ENCODE measurements around the gene CCL2. TPM values are rescaled to one million over a fixed set of nuclear protein-coding genes. Genes with fewer than 3 reads are reported as not detected.

Gene CCL2
- total RNA-seq, 5 donors from 2014 or later (not counting 1 experiment from before 2014, with no cell fraction given): 0.38 to 0.76 (median 0.60) TPM; not detected in 2

GRCh38 chr17:34235389-34236028 lies 19.6 kb upstream of the CCL2 start:
- Mint-ChIP-seq H3K4me1 (peaks cover 0 to 4% (median 0%) of the 10 kb centered on the region in 3 donors), H3K4me3 (no peak overlapping the region), H3K27me3 (peaks cover 16 to 30% of the 10 kb centered on the region in 2 donors), H3K9me3 (peaks cover 0 to 4% (median 0%) of the 10 kb centered on the region in 3 donors), H3K27ac (no peak overlapping the region), H3K36me3 (no peaks in the 10 kb centered on the region)
- Histone ChIP-seq H3K4me1 (ENCODE audit: control insufficient read depth in 1 of 2, extremely low read depth in 1 of 2, insufficient read depth in 2 of 2, low read length in 2 of 2) (no peaks in the 10 kb centered on the region), H3K4me3 (ENCODE audit: control insufficient read depth in 1 of 2, extremely low read depth in 1 of 2, low read length in 1 of 2) (no peak overlapping the region), H3K9me3 (no peaks in the 10 kb centered on the region), H3K27me3 (replicated peaks in 1 of 2; ENCODE audit: control insufficient read depth in 2 of 2, extremely low read depth in 1 of 2, insufficient read depth in 2 of 2, low read length in 1 of 2) (peaks cover 0 to 18% of the 10 kb centered on the region in 2 experiments), H3K27ac (ENCODE audit: low read length) (no peak overlapping the region), H3K36me3 (ENCODE audit: control insufficient read depth in 2 of 2, extremely low read depth in 1 of 2, insufficient read depth in 1 of 2, low read length in 1 of 2) (no peaks in the 10 kb centered on the region)
- ATAC-seq (replicated peaks in 1 of 4): no peak
- CTCF ChIA-PET: no interaction called here
- DNase-seq: no peak
- 100% methylated on average over 3 of the region's 6 CpGs for WGBS (ENCODE audit: insufficient coverage)
- POLR2A ChIA-PET: no interaction called here

DNA sequence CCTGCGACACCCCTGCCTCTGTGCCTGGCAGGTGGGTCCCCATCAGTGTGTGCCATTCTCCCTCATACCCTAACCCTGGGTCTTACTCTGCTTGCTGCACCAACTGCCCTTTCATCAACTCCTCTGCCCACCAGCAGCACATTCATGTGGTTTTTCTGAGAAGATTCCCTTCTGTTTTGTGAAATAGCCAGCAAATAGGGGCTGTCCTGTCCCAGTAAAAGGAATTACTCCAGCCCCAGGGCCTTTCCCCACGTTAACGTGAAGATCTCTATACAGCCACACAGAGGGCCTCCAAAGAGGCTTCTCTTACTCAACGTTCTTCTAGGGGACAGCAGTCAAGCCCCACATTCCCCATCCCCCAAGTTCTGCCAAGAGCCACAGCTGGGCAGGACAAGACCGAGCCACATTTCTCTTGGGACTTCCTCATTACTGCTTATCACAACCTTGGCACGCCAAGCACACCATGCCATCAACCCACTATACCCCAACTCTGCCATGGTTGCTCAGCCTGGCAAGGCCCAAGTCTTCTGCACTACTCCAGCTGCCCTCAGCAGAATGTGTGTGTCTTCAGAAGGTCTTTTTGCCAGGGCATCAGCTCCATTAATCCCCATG lies 18.7 kb upstream of the CCL2 start:
- CTCF ChIA-PET: no interaction called here
- POLR2A ChIA-PET: no interaction called here
- peaks cover 0 to 4% (median 0%) of the 10 kb centered on the region in 3 donors for H3K4me1 Mint-ChIP-seq
- Histone ChIP-seq H3K27me3 (replicated peaks in 1 of 2; ENCODE audit: control insufficient read depth in 2 of 2, extremely low read depth in 1 of 2, insufficient read depth in 2 of 2, low read length in 1 of 2) (peaks cover 0 to 18% of the 10 kb centered on the region in 2 experiments), H3K9me3 (no peaks in the 10 kb centered on the region), H3K4me3 (ENCODE audit: control insufficient read depth in 1 of 2, extremely low read depth in 1 of 2, low read length in 1 of 2) (no peak overlapping the region), H3K4me1 (ENCODE audit: control insufficient read depth in 1 of 2, extremely low read depth in 1 of 2, insufficient read depth in 2 of 2, low read length in 2 of 2) (no peaks in the 10 kb centered on the region), H3K36me3 (ENCODE audit: control insufficient read depth in 2 of 2, extremely low read depth in 1 of 2, insufficient read depth in 1 of 2, low read length in 1 of 2) (no peaks in the 10 kb centered on the region), H3K27ac (ENCODE audit: low read length) (no peak overlapping the region)
- H3K27ac Mint-ChIP-seq: no peak overlapping the region
- no peak for ATAC-seq (replicated peaks in 1 of 4)
- peaks cover 9 to 22% of the 10 kb centered on the region in 2 donors for H3K27me3 Mint-ChIP-seq
- no peak overlapping the region for H3K4me3 Mint-ChIP-seq
- no peaks in the 10 kb centered on the region for H3K36me3 Mint-ChIP-seq
- no peaks in the 10 kb centered on the region for H3K9me3 Mint-ChIP-seq
- 52% methylated on average over 5 of the region's 6 CpGs for WGBS (ENCODE audit: insufficient coverage)
- DNase-seq: no peak

- no peak overlapping the region for H3K4me3 ChIP-seq (ENCODE audit: control insufficient read depth in 1 of 2, extremely low read depth in 1 of 2, low read length in 1 of 2)
- Mint-ChIP-seq H3K36me3 (no peaks in the 10 kb centered on the region), H3K9me3 (no peaks in the 10 kb centered on the region), H3K4me3 (no peak overlapping the region), H3K27me3 (peaks cover 11 to 23% of the 10 kb centered on the region in 2 donors), H3K27ac (no peak overlapping the region), H3K4me1 (peaks cover 0 to 4% (median 0%) of the 10 kb centered on the region in 3 donors)
- no peaks in the 10 kb centered on the region for H3K36me3 ChIP-seq (ENCODE audit: control insufficient read depth in 2 of 2, extremely low read depth in 1 of 2, insufficient read depth in 1 of 2, low read length in 1 of 2)
- no peak overlapping the region for H3K27ac ChIP-seq (ENCODE audit: low read length)
- 100% methylated on average over 2 of the region's 3 CpGs for WGBS (ENCODE audit: insufficient coverage)
- H3K27me3 ChIP-seq (replicated peaks in 1 of 2; ENCODE audit: control insufficient read depth in 2 of 2, extremely low read depth in 1 of 2, insufficient read depth in 2 of 2, low read length in 1 of 2): peaks cover 0 to 18% of the 10 kb centered on the region in 2 experiments
- no peak for DNase-seq
- ATAC-seq (replicated peaks in 1 of 4): no peak
- no peaks in the 10 kb centered on the region for H3K9me3 ChIP-seq
- ChIA-PET POLR2A (no interaction called here), CTCF (interaction anchor here in 1 of 2 donors (0.8 kb wide), 1 partner anchor 66 kb away, joined by 3 read pairs; no protein-coding TSS in a partner anchor)
- H3K4me1 ChIP-seq (ENCODE audit: control insufficient read depth in 1 of 2, extremely low read depth in 1 of 2, insufficient read depth in 2 of 2, low read length in 2 of 2): no peaks in the 10 kb centered on the region
Observed at GRCh38 chr17:34237458-34237857, 17.6 kb upstream of the CCL2 start.

DNA sequence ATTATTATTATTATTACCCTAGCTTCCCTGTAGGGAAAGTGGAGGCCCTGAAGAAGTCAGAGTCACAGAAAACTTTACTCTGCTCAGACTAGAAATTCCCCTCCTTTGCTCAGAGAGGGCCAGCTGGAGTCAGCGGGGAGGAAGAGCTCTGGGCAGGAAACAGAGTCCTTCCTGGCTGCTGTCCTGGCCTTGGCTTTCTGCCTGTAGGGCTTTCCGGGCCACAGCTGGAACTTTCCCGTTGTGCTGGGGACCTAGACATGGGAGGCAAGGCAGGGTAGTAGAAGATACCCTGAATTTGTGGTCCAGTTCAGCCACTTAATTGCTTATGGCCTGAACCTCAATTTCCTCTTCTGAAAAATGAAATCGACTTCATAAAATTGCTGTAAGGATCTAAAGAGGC lies 14.0 kb upstream of the CCL2 start:
- no CpG with 5 or more reads among the region's 4 CpGs for WGBS (ENCODE audit: insufficient coverage)
- Histone ChIP-seq H3K4me3 (ENCODE audit: control insufficient read depth in 1 of 2, extremely low read depth in 1 of 2, low read length in 1 of 2) (no peak overlapping the region), H3K27me3 (replicated peaks in 1 of 2; ENCODE audit: control insufficient read depth in 2 of 2, extremely low read depth in 1 of 2, insufficient read depth in 2 of 2, low read length in 1 of 2) (peaks cover 0 to 14% of the 10 kb centered on the region in 2 experiments), H3K27ac (ENCODE audit: low read length) (no peak overlapping the region), H3K4me1 (ENCODE audit: control insufficient read depth in 1 of 2, extremely low read depth in 1 of 2, insufficient read depth in 2 of 2, low read length in 2 of 2) (no peaks in the 10 kb centered on the region), H3K9me3 (no peaks in the 10 kb centered on the region), H3K36me3 (ENCODE audit: control insufficient read depth in 2 of 2, extremely low read depth in 1 of 2, insufficient read depth in 1 of 2, low read length in 1 of 2) (no peaks in the 10 kb centered on the region)
- DNase-seq (no peak), ATAC-seq (replicated peaks in 1 of 4) (no peak)
- Mint-ChIP-seq H3K9me3 (no peaks in the 10 kb centered on the region), H3K36me3 (no peaks in the 10 kb centered on the region), H3K4me3 (no peak overlapping the region), H3K27me3 (peaks cover 12 to 20% of the 10 kb centered on the region in 2 donors), H3K4me1 (no peaks in the 10 kb centered on the region), H3K27ac (no peak overlapping the region)
- ChIA-PET POLR2A (no interaction called here), CTCF (no interaction called here)

- H3K36me3 Mint-ChIP-seq: no peaks in the 10 kb centered on the region
- no peak overlapping the region for H3K4me3 ChIP-seq (ENCODE audit: control insufficient read depth in 1 of 2, extremely low read depth in 1 of 2, low read length in 1 of 2)
- no peak overlapping the region for H3K27ac ChIP-seq (ENCODE audit: low read length)
- ChIA-PET CTCF (no interaction called here), POLR2A (no interaction called here)
- no peaks in the 10 kb centered on the region for H3K4me1 Mint-ChIP-seq
- H3K27ac Mint-ChIP-seq: no peak overlapping the region
- H3K27me3 Mint-ChIP-seq: peaks cover 17 to 18% of the 10 kb centered on the region in 2 donors
- H3K36me3 ChIP-seq (ENCODE audit: control insufficient read depth in 2 of 2, extremely low read depth in 1 of 2, insufficient read depth in 1 of 2, low read length in 1 of 2): no peaks in the 10 kb centered on the region
- DNase-seq (no peak), ATAC-seq (replicated peaks in 1 of 4) (no peak)
- H3K27me3 ChIP-seq (replicated peaks in 1 of 2; ENCODE audit: control insufficient read depth in 2 of 2, extremely low read depth in 1 of 2, insufficient read depth in 2 of 2, low read length in 1 of 2): peaks cover 0 to 10% of the 10 kb centered on the region in 2 experiments
- 45% methylated on average over 4 of the region's 8 CpGs for WGBS (ENCODE audit: insufficient coverage)
- no peak overlapping the region for H3K4me3 Mint-ChIP-seq
- no peaks in the 10 kb centered on the region for H3K9me3 Mint-ChIP-seq
- no peaks in the 10 kb centered on the region for H3K4me1 ChIP-seq (ENCODE audit: control insufficient read depth in 1 of 2, extremely low read depth in 1 of 2, insufficient read depth in 2 of 2, low read length in 2 of 2)
- no peaks in the 10 kb centered on the region for H3K9me3 ChIP-seq
Observed at GRCh38 chr17:34242587-34243363, 12.3 kb upstream of the CCL2 start.

- ATAC-seq (replicated peaks in 1 of 4): no peak
- H3K27ac Mint-ChIP-seq: no peak overlapping the region
- no peak for DNase-seq
- no peak overlapping the region for H3K4me3 ChIP-seq (ENCODE audit: control insufficient read depth in 1 of 2, extremely low read depth in 1 of 2, low read length in 1 of 2)
- H3K4me3 Mint-ChIP-seq: no peak overlapping the region
- 74% methylated on average over 7 of the region's 7 CpGs for WGBS (ENCODE audit: insufficient coverage)
- POLR2A ChIA-PET: no interaction called here
- H3K9me3 ChIP-seq: no peaks in the 10 kb centered on the region
- no peaks in the 10 kb centered on the region for H3K36me3 Mint-ChIP-seq
- H3K9me3 Mint-ChIP-seq: no peaks in the 10 kb centered on the region
- no peaks in the 10 kb centered on the region for H3K36me3 ChIP-seq (ENCODE audit: control insufficient read depth in 2 of 2, extremely low read depth in 1 of 2, insufficient read depth in 1 of 2, low read length in 1 of 2)
- H3K27me3 Mint-ChIP-seq: peaks cover 15 to 17% of the 10 kb centered on the region in 2 donors
- H3K4me1 ChIP-seq (ENCODE audit: control insufficient read depth in 1 of 2, extremely low read depth in 1 of 2, insufficient read depth in 2 of 2, low read length in 2 of 2): no peaks in the 10 kb centered on the region
- no peaks in the 10 kb centered on the region for H3K4me1 Mint-ChIP-seq
- H3K27me3 ChIP-seq (replicated peaks in 1 of 2; ENCODE audit: control insufficient read depth in 2 of 2, extremely low read depth in 1 of 2, insufficient read depth in 2 of 2, low read length in 1 of 2): peaks cover 0 to 7% of the 10 kb centered on the region in 2 experiments
- CTCF ChIA-PET: no interaction called here
- no peak overlapping the region for H3K27ac ChIP-seq (ENCODE audit: low read length)
Observed at GRCh38 chr17:34243364-34244320, 11.4 kb upstream of the CCL2 start.
